Measurements from ENCODE around the gene MAST4.

MAST4 gene

DNA sequence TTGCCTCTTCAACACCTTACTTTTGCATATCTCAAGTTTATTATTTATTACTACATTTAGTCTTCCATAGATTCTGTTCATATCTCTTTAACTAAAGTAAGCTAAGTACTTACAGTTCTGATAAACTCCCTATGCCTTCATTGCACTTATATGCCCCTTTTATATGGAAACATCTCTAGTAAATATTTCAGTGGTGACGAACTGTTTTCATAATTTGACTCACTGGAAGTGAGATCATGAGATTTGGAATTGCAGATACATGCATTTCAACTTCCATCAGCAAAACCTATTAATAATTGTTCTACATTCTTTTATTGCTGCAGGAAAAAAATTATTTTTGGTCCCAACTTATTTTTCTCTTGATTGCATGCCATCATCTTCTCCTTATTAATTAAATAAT is 336.9 kb downstream of the MAST4 start:
- TF ChIP-seq CTCF (IDR thresholded peaks at IDR 0.05; ENCODE audit: insufficient read depth, low read length, poor library complexity, severe bottlenecking) = no peak
- no peaks in the 10 kb centered on the region for H3K27me3 ChIP-seq (replicated peaks; ENCODE audit: control insufficient read depth, insufficient read depth, low read length)
- H3K36me3 ChIP-seq (ENCODE audit: control insufficient read depth, insufficient read depth, low read length) = no peaks in the 10 kb centered on the region
- H3K4me3 ChIP-seq (replicated peaks; ENCODE audit: low read depth, low read length) = no peak overlapping the region
- no peak for DNase-seq (ENCODE audit: extremely low read depth, insufficient read length)

- Histone ChIP-seq H3K27me3 (replicated peaks; ENCODE audit: control insufficient read depth, insufficient read depth, low read length) (no peaks in the 10 kb centered on the region), H3K4me3 (replicated peaks; ENCODE audit: low read depth, low read length) (no peak overlapping the region), H3K36me3 (ENCODE audit: control insufficient read depth, insufficient read depth, low read length) (no peaks in the 10 kb centered on the region)
- DNase-seq (ENCODE audit: extremely low read depth, insufficient read length) = no peak
- no peak for TF ChIP-seq CTCF (IDR thresholded peaks at IDR 0.05; ENCODE audit: insufficient read depth, low read length, poor library complexity, severe bottlenecking)
These were observed 342.9 kb downstream of the MAST4 start for GRCh38 chr5:66939094-66939493.

DNA sequence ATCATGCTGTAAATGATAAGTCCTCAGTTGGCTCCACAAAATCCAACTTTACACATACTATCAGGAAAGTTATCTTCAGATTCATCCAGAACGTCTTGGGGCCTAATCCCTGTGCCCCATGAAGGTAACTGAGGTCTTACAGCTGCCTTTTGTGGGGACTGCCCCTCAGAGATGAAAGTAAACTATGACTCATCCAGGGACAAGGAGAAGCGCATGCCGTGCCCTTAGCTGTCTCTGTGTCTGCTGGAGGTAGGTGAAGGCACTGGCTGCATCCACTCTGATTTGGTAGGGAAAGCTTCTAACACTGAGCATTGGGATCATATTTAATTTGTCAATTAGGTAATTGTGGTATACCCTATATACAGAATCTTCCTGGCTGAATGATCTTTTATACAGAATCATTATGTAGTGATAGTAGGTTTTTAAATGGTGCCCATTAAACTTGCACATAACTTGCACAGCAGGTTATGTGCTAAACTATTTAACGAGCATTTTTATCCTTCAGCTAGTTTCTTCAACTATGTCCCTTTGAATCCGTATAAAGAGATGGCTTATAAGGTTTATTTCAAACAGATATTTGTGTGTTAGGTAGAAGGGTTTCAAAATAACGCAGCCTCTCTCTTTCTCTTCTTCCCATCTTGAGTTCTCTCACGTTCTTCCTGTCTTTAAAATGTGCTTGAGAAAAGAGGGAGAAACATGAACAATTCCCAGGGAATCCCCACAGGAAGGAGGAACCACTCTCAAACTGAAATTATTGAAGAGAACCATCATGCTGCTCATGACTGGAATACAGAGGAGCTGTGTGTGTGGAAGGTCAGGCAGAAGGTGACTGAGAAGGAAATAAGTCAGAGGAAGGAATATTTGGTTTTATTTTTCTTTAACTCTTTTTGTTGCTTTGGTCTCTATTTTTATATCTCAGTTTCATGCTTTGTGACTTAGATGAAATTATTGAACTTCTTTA is 349.5 kb downstream of the MAST4 start:
- no peak overlapping the region for H3K4me3 ChIP-seq (replicated peaks; ENCODE audit: low read depth, low read length)

GRCh38 chr5:66947458-66947857 is 351.3 kb downstream of the MAST4 start:
- no peak overlapping the region for H3K4me3 ChIP-seq (replicated peaks; ENCODE audit: low read depth, low read length)
- no peak for DNase-seq (ENCODE audit: extremely low read depth, insufficient read length)
- no peak for TF ChIP-seq CTCF (IDR thresholded peaks at IDR 0.05; ENCODE audit: insufficient read depth, low read length, poor library complexity, severe bottlenecking)
- H3K27me3 ChIP-seq (replicated peaks; ENCODE audit: control insufficient read depth, insufficient read depth, low read length) = no peaks in the 10 kb centered on the region; the same call in 1 of the 2 replicates
- H3K36me3 ChIP-seq (ENCODE audit: control insufficient read depth, insufficient read depth, low read length) = no peaks in the 10 kb centered on the region

More for the DNA sequence above, 349.5 kb downstream of the MAST4 start:
- no peaks in the 10 kb centered on the region for H3K36me3 ChIP-seq (ENCODE audit: control insufficient read depth, insufficient read depth, low read length)
- no peak for TF ChIP-seq CTCF (IDR thresholded peaks at IDR 0.05; ENCODE audit: insufficient read depth, low read length, poor library complexity, severe bottlenecking)
- no peak for DNase-seq (ENCODE audit: extremely low read depth, insufficient read length)
- H3K27me3 ChIP-seq (replicated peaks; ENCODE audit: control insufficient read depth, insufficient read depth, low read length) = no peaks in the 10 kb centered on the region; the same call in 1 of the 2 replicates

- H3K36me3 ChIP-seq (ENCODE audit: control insufficient read depth, insufficient read depth, low read length) = no peaks in the 10 kb centered on the region
- H3K27me3 ChIP-seq (replicated peaks; ENCODE audit: control insufficient read depth, insufficient read depth, low read length) = no peaks in the 10 kb centered on the region; the same call in 1 of the 2 replicates
- TF ChIP-seq CTCF (IDR thresholded peaks at IDR 0.05; ENCODE audit: insufficient read depth, low read length, poor library complexity, severe bottlenecking) = no peak
- DNase-seq (ENCODE audit: extremely low read depth, insufficient read length) = no peak
- H3K4me3 ChIP-seq (replicated peaks; ENCODE audit: low read depth, low read length) = no peak overlapping the region
These were observed 352.9 kb downstream of the MAST4 start for GRCh38 chr5:66949066-66949465.

Measured in GM06990 (cell line).